HG02938 (cell line): Measurements from ENCODE around the gene PTPRF.

Experiments used
- ATAC-seq: cut with Tn5 transposase; IDR thresholded peaks from one replicate; pipeline ENCODE4 v1.9.1; 2021; ENCODE audit warnings: mild to moderate bottlenecking, moderate library complexity; ENCODE audit not compliant: unreplicated experiment

PTPRF gene

DNA sequence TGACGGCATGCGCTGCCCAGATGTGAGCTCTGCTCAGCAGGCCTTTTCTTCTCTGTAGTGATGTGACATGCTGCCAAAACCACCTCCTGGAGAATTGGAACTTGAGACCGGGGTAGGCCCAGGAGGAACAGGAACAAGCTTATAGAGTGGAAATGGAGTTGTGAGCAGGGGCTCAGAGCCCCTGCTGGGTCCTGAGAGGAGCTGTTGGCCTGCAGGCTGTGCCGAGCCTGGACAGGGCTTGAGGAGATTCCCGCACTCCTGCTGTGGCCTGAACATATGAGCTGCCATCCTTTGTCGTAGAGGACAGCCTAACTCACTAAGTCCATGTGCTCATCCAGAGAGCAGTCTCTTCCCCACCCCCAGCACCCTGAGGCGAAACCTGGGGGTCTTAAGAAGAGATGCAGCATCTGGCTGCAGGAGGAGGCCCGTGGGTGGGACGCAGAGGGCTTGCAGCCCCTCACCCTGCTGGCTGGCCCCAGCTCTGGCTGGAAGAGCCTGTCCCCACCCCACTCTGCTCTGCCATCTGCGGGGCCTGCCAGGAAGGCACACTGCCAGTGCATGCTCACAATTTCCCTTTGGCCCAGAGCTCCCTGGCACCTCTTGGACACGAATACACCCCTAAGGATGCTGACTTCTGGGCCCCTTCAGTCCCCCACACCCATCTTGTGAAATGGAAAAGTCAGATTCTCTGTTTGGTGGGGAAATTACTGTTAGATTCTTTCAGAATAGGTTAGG lies 42.5 kb downstream of the PTPRF start:
- no peak for ATAC-seq

DNA sequence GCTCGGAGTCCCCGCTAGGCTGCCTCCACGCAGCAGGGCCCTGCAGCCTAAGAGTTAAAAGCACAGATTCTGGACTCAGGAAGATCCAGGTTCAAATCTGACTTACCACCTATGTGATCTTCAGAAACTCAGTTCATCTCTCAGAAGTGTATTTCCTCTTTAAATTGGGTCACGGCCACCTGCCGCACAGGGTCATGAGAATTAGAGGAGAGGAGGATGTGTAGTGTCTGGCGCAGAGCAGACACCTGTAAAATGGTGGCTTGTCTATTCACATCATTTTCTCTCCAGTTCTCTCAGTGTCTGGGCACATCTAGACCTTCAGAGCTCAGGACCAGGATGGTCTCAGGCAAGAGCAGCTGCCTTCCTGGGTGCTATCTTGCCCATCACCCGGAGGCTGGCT lies 45.8 kb downstream of the PTPRF start:
- ATAC-seq = no peak

DNA sequence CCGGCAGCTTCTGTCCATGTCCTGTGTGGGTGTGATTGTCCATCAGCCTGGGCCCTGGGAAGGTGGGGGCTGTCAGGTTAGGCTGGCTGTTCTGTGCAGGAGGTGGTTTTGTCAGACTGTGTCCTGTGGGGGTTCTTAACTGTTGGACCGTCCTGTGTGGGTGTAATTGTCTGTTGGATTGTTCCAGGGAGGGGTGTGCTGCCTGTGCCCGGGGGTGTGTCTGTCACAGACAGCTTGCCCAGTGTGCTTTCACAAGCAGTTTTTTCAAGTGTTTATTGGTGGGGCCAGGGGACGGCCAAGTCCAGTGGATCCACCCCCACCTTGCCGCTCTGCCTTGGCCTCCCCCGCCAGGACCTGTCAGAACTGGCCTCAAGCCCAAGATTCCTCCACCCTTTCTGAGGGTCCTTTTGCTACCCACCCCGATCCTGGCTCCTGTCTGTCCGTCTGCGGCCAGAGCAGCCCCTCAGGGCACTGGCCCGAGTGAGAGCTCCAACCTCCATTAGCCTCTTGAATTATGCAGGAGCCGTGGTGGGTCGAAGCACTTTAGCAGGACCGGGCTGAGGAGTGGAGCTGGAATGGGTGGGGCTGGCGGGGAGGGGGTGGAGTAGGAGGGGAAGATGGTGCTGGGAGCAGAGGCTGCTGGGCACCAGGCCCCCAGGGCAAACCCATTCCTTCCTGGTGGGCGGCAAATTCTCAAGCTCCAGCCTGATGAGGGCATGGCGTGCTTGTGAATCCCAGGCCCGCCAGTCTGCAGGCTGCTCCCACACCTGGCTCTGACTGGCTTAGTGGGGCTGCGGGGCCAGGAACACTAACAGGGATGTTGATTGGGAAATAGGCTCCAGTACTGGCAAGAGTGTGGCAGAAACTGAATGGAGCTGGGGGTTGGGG lies 47.2 kb downstream of the PTPRF start:
- no peak for ATAC-seq

DNA sequence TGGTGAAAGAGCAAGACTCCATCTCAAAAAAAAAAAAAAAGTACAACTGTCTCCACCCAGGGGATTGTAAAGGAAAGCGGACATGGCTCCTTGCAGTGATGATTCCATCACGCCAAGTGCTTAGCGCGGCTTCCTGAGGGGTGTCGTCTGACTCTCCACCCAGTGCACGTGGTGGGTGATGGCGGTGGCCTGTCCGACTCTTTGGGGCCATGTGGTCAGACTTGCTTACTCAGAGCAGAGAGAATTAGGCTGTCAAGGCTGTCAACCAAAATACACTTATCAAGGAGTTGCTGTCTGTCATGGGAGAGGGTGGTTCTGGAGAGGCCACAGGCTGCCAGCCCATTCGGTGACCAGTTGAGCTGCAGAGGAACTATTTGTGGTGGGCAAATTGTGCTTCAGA lies 49.4 kb downstream of the PTPRF start:
- no peak for ATAC-seq

DNA sequence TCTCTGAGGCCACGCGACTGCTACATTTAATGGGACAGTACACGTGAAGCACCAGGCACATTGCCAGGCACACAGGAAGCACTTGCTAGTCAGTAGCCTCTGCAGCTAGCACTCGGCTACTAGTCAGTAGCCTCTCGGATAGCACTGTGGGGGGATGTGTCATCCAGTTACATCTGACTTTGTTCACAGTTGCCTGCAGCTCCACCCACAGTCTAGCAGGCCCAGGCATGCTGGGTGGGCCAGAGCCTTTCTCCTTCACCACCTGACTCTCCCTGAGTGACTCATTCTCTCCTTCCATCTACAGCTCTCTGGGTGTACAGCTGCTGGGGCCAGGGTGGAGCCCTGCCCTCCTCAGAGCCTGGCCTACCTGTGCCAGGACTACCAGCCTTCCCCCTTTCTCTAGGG lies 51.5 kb downstream of the PTPRF start:
- ATAC-seq = no peak

DNA sequence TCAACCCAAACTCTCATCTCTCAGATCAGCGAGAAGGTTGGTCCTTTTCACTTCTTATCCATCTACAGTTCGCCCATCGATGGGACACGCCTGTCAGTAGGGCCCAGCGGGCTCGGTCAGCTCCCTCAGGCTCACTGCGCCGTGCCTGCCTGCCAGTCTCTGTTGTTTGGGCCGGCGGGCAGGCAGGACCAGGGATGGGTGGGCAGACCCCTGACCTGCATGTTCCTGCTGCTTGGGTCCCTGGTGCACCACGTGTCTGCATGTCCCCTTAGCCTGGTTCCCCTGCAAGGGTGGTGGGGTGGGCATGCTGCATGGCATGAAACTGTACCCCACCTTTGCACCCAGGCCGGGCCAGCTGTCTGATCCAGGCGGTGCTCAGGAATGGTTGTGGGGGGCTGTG lies 52.4 kb downstream of the PTPRF start:
- no peak for ATAC-seq

DNA sequence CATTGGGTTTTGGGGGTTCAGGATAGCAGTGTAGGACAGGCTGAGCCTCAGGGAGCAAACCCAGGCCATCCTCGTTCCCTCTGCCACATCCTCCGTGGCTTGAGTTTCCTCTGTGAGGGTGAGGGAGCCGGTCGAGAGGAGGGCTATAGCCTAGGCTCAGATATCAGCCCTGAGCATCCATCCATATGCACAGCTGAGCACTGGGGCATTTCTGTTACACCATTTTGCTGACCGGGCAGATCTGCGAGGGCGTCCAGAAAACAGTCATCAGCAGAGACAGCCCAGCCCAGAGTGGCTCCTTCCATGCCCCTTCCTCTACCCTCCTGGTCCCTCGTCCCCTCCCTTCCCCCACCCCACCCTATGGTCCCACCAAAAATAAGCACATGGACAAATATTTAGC lies 53.5 kb downstream of the PTPRF start:
- no peak for ATAC-seq

DNA sequence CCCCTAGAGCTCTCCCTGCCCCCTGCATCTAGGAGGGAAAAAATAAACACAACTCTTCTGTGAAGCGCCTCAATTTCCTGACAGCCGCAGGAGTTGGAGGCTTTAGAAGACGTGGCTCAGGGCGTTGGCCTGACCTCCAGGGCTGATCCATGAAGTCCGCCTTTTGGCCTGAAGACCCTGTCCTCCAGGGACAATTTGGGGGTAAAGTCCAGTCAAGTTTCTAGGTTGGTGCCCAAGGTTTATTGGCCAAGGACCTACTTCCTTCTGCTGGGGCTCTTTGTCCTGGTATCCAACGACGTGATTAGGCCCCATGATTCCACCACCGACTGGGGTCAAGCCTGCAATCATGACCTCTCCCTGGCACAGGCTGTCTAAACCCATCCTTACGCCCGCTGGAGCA lies 54.9 kb downstream of the PTPRF start:
- ATAC-seq = no peak

DNA sequence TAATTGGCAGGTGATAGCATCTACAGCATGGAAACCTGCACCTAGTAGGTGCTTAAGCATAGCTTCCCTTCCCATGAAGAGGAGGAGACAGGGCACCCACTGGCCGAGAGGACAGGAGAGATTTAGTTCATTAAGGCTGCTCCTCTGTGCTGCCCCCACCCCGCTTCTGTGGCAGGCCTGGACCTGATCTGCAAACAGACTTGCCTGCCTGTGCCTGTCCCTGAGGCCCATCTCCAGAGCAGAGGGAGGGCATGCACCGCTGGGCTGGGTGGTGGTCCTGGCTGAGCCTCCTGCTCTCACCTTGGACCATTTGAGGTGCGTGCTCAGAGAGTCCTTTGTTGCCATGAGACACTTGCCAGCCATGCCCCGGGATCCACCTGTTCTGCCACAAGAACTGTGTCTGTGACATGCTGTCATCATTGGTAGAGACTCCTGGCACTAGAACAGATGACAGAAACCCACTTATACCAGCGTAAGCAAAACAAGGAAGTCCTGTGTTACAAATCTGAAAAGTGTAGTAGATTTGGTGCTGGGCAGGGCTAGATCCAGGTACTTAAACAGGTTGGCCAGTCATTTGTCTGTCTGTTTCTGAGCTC lies 55.6 kb downstream of the PTPRF start:
- ATAC-seq = no peak

DNA sequence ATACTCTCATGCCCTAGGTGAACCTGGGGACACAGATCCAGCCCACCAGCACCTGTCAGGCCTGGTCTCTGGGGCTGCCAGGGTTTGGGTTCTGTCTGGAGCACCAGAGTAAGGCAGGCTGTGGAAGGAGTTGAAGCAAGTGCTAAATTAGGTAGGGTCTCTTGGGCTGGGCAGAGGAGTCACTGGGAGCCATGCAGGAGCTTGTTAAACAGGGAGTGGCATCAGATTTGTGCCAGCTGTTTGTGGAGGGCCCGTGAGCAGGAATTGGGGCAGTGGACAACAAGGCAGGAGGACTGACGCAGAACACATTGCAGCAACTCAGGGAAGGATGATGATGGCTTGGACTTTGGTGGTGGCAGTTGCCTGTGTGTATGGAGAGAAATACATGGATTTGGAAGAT lies 56.3 kb downstream of the PTPRF start:
- ATAC-seq = no peak

DNA sequence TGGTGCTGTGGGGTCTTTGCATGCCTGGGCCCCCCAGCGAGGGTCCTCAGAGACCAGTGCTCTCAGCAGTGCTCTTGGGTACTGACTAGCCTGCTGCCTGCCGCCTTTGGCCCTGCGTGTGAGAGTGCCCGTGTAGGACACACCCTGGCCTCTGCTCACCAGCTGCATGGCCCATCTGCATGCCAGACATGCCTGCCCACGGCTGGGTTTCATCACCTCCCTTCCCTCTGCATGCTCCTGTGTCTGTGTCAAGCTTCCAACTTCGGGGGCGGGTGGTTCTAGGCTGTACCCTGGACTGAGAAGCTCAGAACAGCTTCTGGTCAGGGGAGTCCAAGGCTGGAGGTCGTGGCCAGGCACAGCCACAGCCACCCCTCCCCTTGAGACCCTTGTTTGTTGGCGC lies 56.9 kb downstream of the PTPRF start:
- no peak for ATAC-seq

DNA sequence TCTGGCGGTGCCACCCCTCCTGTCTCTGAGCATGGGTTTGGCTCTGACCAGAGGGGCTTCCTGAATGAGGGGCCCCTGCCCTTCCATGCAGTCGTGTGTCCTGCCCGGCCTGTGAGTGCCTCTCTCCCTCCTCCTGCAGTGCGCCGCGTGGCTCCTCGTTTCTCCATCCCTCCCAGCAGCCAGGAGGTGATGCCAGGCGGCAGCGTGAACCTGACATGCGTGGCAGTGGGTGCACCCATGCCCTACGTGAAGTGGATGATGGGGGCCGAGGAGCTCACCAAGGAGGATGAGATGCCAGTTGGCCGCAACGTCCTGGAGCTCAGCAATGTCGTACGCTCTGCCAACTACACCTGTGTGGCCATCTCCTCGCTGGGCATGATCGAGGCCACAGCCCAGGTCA lies 57.9 kb downstream of the PTPRF start:
- no peak for ATAC-seq

DNA sequence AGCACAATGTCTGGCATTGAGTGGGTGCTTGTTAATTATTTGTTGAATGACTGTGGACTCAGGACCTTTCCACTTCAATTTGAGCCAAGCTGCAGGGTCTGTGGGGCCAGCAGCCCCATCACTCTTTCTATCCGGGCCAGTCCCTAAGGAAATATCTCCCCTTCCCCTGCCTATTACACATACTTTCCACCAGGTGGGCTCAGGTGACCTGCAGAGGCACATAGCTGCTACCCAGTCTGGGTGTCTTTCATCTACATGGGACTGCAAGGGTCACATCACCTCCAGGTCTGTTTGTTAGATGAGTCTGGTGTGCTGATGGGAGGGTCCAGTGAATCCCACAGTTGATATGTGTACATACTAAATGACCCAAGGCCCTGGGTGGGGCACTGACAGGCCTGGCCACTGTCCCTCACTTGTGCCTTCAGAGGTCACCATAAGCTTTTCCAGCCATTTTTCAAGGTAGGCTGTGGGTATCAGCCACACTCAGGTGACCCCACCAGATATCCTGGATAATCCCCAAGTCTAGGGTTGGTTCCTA lies 59.8 kb downstream of the PTPRF start:
- ATAC-seq = no peak

DNA sequence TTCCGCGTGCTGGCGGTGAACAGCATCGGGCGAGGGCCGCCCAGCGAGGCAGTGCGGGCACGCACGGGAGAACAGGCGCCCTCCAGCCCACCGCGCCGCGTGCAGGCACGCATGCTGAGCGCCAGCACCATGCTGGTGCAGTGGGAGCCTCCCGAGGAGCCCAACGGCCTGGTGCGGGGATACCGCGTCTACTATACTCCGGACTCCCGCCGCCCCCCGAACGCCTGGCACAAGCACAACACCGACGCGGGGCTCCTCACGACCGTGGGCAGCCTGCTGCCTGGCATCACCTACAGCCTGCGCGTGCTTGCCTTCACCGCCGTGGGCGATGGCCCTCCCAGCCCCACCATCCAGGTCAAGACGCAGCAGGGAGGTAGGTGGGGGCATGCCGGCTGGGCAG lies 60.5 kb downstream of the PTPRF start:
- no peak for ATAC-seq

DNA sequence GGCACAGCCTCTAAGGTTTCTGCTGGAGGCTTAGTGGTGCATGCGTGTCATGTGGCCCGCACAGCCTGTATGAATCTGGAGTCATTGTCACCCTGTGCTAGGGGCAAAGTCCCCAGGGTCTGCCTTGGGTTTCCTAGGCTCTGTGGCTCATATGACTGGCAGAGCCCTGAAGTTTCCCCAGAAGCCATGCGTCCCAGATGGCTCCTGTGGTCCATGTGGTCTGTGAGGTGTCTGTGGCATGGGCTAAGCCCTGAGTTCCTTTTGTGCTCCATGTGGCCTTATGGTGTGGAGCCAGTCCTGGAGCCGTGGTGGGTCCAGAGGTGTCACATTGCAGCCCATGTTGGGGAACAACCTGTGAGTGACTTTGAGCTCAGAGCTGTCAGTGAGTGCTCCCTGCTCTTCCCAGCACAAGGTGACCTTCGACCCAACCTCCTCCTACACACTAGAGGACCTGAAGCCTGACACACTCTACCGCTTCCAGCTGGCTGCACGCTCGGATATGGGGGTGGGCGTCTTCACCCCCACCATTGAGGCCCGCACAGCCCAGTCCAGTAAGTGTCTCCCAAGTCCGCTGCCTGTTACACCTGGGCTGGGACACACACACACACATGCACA lies 61.5 kb downstream of the PTPRF start:
- ATAC-seq = no peak

DNA sequence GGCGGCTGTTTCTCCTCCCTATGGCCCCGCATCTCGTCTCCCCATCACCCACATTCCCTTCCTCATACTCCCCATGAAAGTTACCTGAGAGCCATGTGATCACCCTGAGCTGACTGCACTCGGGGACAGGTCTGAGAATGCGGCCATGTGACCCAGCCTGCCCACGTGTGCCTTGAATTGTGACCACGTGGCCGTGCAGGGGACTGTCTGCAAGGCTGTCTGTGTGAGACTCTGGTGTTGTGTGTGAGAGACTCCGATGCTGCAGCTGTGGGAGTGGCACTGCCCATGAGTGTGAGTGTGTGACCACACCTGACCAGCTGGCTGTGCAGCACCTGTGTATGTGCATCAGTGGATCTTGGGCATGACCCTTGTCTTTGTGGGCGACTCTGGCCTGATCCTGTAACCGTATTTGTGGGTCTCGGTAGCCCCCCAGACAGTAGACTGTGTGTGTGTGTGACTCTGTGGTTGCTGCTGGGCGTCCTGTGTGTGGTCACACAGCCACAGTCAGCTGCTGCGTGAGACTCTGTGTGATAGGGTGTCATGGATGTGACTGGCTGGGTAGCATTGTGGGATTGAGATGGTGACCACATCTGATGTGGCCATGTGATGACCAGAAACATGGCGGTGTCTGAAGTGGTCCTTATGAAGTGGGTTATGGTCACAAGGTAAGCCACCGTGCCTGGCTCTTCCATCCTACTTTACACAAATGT lies 62.4 kb downstream of the PTPRF start:
- ATAC-seq = no peak

DNA sequence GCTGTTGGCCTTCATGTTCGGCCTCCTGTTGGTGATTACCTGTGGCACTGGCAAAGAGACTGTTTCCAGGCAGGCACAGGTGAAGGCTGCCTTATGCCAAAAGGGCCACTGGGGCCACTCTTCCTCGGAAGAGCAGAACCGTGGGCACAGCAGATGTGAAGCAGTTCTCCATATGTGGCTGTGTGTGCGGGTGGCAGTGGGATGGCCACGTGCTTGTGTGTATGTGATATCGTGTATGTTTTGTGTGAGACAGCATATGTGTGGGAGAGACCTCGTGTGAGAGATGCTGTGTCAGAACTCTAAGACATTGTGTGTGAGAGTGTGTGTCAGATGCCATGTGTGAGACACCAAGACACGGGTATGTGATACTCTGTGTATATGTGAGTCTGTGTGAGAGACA lies 65.9 kb downstream of the PTPRF start:
- ATAC-seq = no peak

DNA sequence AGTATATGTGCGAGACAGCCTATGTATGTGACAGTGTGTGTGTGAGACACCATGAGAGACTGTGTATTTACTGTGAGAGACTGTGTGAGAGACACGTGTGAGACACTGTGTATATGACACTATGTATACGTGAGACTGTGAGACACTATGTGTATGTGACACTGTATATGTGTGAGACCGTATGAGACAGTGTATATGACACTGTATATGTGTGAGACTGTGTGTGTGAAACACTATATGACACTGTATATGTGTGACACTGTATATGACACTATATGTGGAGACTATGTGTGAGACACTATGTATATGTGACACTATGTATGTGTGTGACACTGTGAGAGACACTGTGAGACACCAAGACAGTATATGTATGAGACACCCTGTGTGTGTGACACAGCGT lies 66.3 kb downstream of the PTPRF start:
- no peak for ATAC-seq

DNA sequence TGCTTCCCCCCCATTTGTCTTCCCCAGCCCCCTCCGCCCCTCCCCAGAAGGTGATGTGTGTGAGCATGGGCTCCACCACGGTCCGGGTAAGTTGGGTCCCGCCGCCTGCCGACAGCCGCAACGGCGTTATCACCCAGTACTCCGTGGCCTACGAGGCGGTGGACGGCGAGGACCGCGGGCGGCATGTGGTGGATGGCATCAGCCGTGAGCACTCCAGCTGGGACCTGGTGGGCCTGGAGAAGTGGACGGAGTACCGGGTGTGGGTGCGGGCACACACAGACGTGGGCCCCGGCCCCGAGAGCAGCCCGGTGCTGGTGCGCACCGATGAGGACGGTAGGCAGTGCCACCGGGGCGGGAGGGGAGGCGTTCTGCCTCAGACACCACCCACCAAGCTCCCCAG lies 67.0 kb downstream of the PTPRF start:
- no peak for ATAC-seq

DNA sequence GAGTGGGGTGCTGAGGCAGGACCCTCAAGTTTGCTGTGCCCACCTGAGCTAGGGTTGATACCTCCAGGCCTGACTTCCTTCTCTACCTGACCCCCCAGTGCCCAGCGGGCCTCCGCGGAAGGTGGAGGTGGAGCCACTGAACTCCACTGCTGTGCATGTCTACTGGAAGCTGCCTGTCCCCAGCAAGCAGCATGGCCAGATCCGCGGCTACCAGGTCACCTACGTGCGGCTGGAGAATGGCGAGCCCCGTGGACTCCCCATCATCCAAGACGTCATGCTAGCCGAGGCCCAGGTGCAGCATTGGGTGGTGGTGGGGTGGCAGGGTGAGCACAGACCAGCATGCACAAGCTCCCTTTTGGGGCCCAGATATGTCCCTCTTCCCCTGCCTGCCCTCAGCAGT lies 67.9 kb downstream of the PTPRF start:
- ATAC-seq = no peak
